Eye (tissue), 1 donor: ENCODE results near the gene TTLL5.

ENCODE experiments used
- DNase-seq: peaks from one replicate; pipeline ENCODE4 v3.0.0-alpha.2; 2015

Gene TTLL5

DNA sequence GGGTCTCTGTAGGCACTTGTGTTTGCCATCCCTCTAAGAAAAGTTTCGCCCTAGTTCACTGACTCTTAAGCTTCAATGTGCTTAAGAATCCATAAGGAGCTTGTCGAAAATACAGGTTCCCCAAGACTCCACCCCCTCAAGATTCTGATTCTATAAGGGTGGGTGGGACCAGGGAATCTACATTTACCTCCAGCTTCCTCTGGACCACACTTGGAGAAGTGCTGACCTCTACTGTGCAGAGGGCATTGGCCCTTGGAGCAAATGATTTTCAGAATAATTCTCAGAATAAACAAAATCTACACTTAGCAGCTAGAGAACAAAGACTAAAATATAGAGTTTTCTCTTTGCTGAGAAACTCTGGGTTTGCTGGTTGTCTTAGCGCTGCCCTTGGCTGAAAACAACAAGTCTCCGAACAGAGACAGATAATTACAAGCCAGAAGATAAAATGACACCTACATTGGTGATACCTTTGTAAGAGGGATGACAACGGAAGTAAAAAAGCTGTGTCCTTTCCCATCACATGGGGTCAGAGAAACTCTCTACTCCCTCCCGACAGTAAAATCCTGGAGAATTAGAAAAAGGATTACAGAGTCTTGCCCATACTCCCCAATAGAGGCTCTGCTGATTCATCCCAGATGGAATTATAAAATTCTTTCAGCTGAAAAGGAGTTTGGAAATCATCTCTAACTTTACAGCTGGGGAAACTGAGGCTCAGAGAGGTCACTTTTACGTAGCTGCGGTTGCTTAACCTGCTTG lies 316.0 kb downstream of the TTLL5 start:
- DNase-seq = no peak

DNA sequence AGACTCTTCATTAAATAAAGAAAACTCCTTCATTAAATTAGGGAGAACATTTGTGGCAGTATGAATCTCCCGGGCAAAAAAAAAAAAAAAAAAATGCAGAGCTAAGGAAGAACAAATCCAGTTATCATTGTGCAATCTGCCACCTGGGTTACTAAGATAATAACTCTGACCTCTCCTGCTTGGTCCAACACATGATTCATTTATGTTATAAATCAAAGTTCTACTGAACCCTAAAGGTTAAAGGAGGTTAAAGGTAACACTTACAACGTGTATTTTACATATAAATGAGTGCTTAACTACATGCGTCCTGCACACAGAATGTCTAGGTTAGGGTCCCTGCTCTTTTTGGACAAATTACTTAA lies 316.5 kb downstream of the TTLL5 start:
- DNase-seq = no peak

DNA sequence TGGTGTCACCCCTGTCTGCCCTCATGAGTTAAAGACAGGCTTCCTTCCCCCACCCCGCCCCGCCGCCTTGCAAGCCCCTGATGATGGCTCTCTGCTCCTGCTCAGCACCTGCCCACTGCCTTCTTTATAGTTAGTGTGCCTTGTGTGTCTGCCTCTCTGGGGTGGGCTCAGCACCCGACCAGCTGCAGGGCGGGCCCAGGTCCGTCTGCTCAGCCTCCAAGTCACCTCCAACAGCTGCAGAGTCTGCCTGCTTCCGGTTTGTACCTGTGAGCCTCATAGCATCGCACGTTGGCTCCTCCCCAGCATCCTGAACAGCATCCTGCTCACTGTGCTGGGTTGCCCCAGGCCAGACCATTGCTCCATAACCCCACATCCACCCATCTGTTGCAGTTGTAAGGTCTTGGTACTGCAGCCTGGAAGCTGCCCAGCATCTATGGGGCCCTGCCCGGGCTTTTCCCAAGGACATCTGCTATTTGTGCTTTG lies 317.2 kb downstream of the TTLL5 start:
- no peak for DNase-seq

DNA sequence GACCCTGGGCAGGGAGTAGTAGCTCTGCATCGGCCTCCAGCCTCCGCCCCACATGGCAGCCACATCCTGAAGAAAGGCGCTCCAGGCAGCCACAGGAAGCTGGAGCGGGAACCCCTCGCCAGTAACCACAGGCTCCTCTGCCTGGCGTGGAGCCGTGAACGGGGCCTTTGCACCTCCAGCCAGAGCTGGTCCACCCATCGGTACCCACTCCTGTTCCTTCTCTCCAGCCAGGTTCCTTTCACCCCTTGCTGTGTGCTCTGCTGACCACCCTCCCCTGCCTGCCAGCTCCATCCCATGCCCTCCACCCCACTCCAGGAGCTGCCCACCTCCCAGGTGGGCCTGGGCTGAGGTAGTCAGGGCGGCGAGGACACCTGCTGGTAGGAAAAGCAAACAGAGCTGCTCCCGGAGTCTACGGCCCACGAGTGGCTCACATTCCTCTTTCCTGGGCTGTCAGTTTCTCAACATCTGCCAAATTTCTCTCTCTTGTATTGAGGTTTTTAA lies 318.1 kb downstream of the TTLL5 start:
- peak; percentile 64 for DNase-seq

DNA sequence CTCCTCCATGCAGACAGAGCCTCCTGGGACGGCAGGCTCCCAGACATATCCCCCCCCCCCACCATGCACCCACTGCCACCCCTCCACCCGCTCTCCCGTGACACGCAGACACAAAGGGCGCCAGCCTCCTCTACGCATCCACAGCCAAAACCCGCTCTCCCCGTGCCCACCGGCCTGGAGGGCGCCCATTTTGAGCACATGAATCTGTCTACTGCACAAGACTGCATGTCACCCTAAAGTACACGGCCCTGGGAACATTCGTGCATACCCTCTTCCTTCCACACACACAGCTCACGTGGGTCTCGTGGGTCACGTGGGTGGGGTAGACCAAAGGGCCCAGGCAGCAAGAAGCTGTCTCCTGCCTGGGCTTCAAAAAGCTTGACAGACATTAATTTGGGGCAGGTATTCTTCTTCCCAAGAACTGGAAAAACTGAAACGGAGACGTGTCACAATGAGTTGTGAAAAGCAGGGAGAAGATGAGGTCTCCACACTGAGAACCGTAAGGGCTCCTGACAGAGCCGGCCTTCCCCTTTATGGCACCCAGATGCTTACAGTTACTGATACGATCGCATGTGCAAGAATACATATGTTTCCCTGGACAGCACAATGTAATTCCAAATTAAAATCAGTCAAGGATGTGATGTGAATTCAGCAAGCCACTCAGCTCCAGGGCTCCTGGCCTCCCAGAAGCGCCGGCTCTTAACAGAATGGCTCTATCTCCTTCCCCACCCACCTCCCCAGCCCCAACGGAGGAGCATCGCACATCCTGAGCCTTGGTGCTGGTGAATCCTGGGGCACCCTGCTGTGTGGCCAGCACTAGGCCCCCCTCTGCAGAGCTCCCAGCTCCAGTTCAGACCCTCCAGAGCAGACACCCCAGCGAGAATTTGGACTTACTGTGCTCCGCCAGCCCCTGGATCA lies 318.9 kb downstream of the TTLL5 start:
- no peak for DNase-seq

DNA sequence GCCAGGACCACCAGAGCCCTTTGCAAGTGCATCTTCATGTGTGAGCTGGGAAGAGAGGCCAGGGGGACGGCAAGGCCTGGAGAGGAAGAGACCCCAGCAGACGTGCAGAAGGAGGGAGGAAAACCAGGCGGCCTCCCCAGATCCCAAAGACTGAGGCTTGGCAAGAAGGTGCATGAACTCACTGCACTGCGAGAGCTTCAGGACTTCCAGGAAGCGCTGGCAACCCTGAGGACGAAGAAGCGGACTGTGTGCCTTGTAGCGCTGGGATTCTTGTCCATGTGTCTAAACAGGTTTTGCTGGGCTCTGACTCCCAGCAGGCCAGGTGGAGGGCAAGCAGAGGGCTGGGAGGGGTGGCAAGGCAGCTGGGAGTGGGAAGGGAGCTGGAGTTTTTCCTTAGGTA lies 319.8 kb downstream of the TTLL5 start:
- no peak for DNase-seq

DNA sequence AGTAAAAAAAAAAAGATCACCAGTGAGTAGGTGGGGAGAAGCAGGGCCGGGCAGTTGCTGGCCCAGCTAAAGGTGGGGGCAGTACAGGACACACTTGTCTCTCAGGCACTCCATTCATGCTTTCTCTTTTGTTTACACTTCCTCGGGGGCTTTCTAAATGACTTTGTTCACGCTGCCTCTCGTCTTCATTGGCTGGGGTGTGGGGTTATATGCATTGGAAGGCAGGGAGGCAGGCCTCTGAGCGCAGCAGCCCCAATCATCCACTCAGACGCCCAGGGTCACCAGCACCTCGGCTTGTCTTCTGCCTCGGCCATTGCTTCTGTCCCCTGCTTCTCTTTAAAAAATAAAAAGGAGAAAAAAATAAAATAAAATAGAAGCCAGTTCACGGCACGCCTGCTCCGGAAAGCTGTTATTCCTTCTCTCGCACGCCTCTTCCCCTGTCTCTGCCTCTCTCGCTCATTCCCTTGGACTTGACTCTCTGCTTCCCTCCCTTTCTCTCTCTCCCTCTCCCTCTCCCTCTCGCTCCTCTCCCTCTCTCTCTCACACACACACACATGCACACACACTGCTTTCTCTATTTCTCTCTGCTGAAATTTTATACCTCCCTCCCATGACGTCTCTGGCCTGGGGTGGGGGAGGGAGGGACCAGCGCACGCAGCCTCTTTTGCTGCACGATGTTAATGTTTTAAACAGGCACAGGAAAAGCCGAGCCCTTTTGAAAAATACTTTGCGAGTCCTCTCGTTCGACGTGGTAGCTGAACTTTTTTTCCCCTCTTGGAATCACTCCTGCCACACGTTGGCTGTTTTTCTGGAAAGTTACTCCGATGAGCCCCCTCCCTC lies 320.6 kb downstream of the TTLL5 start, which contains the start of gene TGFB3:
TGFB3 (minus strand) TSS at position 570 of the 840 bp plus-strand sequence. CDS start 1,102 bp downstream, outside the sequence.
- peak; percentile 93 for DNase-seq

DNA sequence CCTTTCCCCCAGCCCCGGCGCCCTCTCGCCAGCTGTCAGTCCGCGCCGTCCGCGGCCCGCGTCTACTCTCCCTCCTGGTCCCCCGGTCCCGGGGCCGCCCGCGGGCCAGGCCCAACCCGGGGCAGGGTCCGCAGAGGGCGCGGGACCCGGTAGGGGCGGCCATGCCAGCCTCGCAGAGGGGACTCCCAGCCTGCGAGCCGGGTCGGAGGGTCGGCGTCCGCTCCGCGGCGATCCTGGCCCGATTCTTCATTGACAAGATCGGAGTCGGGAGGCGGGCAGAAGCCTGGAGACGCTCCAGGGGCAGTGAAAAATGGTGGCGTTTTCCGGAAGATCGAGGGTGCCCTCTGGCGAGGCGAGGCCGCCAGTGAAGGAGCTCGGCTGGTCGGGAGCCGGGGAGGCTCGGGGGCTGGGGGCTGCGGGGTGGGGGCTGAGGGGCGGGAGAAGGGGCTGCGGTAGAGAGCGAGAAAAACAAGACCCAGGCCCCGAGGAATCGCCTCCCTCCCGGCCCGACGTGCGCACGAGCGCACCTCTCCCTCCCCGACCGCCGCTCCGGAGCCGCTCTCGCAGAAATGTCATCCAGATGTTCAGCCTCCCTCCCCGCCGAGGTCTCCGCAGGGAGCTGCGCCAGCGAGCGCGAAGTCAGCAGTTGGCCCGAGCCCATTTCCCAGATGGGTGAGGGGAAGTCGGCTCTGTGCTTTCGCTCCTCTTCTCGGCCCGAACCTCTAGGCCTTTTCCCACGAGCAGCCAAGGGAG lies 321.4 kb downstream of the TTLL5 start:
- peak; percentile 96 for DNase-seq

DNA sequence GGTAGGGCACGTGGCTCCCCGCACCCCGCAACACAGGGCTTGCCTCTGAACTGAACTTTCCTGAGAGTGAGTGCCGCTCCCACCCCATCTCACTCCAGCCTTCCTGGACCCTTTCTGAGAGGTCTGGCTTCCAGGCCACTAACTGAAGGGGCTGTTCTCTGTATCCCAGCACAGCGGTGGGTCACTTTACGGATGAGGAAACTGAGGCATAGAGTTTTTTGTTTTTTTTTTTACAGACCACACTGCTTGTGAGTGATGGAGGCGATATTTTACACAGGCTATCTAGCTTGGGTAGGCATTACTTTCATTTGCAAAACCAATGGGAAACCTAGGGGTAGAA lies 321.9 kb downstream of the TTLL5 start:
- DNase-seq = no peak

DNA sequence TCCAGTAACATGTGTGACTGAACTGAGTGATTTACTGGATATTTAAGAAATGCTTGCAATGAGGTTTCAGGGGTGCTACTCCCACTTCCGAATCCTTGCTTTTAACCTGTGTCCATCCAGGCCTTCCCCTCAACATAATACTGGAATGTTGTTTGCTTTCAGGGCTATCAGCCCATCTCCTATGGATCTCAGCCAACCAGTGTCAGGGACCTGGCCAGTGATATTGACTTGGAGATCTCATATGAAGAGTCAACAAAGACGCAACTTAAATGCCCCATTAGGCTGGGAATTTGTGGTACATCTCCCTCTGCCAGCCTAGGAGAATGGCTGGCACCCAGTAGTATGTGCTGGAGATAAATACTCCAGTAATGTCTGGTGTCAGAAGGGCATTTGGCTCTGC lies 323.6 kb downstream of the TTLL5 start:
- DNase-seq = no peak

DNA sequence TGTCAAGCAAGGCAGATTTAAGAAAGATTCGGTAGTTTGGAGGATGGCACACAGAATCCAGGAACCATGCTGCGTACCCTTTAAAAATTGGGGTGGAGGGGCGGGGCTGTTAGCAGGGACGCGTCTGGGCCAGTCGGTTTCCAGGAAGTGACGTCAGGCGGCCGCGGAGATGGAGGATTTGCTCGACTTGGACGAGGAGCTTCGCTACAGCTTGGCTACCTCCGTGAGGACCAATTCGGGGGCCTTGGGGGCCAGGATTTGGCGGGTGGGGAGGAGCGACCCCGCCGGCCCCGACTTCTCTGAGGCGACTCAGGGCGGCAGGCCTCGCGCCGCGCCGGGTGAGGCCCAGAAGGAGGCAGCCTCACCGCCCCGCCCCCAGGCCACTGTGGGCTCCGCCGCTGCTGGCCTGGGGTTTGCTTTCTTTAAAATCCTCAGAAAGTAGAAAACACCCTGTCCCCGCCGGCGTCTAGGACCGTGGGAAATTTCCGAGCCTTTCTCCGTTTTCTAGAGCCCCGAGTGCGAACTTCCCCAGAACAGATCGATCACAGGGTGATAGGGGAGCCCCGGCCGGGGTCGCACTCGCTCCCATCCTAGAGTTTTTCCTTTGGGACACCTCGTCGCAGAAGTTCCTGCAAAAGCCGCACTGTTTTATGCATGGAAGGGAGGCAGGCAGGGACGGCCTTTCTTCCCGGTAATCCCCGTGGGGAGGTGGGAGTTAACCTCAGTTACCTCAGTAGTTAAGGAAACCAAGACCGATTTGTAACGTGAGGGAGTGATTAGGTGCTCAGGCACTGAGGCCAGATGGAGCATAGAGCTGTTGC lies 324.8 kb downstream of the TTLL5 start, which contains the start of gene IFT43:
IFT43 (plus strand) TSS at position 146 of the 821 bp plus-strand sequence; CDS start at position 170, 24 bp downstream.
- peak; percentile 95 for DNase-seq

DNA sequence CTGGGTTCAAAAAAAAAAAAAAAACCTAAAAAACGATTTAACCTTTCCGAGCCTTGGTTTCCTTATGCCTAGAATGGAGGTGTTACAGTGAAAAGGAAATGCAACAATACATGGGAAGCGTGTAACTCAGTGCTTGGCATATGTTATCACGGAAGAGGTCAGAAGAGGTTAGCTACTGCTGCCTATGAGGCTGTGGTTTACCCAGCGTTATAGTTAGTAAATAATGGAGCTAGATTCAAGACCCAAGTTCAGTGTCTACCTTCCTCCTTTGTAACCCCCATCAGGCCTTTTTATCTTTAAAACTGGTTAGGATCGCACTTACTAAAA lies 325.4 kb downstream of the TTLL5 start:
- peak; percentile 6 for DNase-seq

DNA sequence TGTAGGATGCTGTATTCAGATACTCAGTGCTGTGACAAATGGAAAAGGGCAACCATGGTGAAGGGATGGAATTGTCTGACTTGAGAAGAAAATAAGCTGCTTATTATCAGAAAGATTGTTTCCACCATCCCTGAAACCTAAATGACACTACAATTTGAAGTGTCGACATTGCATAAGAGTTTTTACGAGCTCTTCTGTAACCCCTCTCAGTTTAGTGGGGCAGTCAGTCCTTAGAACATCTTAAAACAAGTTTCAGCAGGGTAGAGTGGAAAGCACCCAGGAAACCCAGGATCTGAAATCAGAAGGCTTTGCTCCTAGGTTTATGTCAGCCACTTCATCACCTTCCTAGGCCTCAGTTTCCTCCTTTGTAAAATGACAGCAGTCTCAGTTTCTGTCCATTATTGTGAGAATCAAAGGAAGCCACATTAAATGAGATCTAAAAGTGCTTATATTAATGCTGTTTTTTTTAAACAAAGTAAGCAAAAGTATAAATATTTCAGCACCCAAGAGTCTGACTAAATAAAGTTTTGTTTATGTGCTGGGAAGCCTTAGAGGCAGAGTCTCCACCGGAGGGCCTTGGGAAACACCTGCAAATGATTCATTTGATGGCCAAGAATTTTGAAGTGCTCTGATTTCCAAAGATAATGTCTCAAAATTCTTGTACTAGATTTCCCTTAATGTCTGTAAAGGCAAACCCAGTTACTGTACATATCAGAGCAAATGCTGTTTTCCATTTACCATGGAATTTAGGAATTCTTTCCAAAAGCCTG lies 326.3 kb downstream of the TTLL5 start:
- DNase-seq = no peak

DNA sequence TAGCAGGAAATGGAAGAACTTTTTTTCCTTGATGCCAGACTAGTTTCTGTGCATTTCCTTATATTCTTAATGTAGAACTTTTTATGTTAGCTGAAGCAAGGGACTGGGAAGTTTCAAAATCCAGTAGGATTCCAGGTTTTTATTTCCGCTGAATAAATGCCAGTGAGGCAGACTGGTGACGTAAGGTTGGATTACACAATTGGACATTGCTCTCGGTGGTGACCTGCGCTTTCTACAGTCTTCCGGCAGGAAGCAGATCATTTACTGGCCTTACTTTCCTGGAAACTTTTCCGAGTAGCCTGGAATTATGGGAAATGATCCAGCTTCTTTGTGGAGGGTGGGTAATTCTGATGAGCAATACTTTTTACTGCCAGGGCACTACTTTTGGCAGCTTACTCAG lies 328.1 kb downstream of the TTLL5 start:
- DNase-seq = no peak

DNA sequence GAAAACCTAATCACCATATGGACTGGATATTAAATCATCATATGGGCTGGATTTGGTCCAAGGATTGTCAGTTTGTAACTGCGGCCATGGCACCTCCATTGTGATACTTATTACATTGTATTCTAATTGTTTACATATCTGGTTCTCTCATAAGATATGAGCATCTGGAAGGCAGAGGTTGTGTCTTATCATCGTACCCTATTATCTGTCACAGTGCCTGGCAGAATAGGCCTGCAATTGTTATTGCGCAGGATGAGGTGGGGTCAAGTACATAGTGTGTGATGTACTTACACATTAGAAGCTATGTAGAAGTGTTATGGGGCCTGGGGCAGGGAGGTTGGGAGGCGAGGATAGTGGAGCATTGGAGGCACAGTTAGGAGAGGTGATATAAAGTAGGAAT lies 329.3 kb downstream of the TTLL5 start:
- no peak for DNase-seq

DNA sequence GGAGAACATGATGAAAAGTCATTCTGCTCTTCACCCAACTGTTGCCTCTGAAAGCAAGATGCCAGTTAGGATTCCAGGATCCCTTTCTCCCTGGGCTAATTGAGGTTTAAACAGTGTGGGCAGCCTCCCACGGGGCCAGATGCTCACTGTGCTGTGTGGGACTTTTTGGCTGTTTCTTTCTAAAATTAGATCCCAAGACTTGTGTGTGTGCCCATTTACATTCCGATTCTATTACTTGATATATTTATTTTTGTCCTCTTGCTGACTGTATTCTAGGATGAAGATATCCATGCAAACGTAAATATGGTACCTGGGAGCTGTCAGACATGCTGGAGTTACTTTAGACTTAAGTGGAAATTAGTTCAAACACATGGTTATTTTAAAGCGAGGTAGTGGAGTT lies 330.7 kb downstream of the TTLL5 start:
- no peak for DNase-seq

DNA sequence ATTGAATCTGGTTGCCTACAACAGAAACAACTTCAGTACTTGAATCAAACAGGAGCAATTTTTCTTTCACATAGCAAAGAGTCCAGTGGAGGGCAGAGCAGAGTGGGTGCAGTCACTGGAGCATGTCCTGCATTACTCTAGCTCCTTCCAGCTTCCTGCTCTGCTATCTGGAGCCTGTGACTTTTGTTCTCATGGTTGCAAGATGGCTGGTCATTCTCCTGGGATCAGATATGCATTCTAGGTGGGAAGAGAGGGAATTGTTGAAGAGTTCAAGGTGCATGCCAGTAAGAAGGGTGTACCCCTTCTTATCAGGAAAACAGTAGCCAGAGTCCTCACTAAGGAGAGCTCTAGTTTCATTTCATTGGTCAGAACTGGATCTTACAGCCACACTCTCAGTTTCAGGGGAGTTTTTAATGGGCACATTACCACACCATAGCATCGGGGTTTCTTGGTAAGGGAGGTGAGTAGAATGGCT lies 332.6 kb downstream of the TTLL5 start:
- DNase-seq = no peak

DNA sequence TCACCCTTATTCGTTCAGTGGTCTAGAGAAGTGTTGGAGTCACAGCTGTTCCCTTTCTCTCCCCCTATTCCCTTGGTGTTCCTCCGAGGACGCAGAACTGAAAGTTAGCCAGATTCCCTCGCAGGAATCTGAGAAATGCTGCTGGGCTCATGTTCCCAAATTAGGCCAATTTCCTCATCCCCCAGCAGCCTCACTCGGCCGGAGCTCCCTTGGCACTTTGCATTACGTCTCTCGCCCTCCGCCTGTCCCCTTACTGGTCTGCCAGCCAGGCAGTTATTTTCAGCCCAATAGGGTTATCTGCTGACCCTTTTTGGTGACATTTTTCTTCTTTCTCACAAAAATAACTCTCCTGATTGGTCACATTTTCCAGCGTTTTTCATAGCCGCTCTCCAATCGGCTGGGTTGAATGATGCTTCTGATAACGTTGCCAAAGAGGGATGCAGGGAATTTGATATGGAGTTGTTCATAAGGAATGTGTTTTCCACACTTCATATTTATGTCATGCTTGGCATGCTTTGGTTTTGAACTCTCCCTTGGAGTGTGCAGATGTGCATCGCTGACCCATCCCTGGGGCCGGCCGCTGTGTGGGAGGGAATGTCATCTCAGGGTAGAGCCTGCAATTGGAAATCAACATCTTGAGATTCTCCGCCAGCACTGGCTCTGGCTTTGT lies 334.5 kb downstream of the TTLL5 start:
- peak; percentile 60 for DNase-seq

DNA sequence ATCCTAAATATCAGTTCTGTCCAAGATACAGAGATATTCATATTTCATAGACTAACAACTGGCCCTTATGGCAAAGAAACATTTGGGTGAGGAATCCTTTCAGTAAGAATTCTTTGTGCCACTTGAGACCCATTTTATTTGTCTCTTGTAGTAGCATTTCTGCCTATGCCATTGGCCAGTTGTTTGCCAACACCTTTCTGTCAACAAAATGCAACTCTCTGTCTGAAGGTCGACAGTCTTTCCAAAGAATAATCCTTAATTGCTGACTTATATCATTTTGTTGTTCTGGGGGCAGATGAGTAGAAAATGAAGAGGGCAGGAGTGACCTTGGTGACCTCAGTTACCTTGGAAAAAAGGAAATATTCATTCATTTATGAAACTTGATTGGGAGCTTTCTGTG lies 335.4 kb downstream of the TTLL5 start:
- DNase-seq = no peak
